Hematopoietic multipotent progenitor cell treated with erythropoietin and hydrocortisone succinate and interleukin-3 and kit ligand, for 8 days (in vitro differentiated cells): ENCODE measurements around the gene CYP2W1.
"Not testable (repeated sequence)": the region's sequence is repeated elsewhere in the genome, so short reads cannot be mapped to it uniquely, and the experiment has no call there.

Experiments
- DNase-seq: peaks from one replicate; pipeline ENCODE4 v3.0.0-alpha.2; 2015

The CYP2W1 gene, protein sequence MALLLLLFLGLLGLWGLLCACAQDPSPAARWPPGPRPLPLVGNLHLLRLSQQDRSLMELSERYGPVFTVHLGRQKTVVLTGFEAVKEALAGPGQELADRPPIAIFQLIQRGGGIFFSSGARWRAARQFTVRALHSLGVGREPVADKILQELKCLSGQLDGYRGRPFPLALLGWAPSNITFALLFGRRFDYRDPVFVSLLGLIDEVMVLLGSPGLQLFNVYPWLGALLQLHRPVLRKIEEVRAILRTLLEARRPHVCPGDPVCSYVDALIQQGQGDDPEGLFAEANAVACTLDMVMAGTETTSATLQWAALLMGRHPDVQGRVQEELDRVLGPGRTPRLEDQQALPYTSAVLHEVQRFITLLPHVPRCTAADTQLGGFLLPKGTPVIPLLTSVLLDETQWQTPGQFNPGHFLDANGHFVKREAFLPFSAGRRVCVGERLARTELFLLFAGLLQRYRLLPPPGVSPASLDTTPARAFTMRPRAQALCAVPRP

DNA sequence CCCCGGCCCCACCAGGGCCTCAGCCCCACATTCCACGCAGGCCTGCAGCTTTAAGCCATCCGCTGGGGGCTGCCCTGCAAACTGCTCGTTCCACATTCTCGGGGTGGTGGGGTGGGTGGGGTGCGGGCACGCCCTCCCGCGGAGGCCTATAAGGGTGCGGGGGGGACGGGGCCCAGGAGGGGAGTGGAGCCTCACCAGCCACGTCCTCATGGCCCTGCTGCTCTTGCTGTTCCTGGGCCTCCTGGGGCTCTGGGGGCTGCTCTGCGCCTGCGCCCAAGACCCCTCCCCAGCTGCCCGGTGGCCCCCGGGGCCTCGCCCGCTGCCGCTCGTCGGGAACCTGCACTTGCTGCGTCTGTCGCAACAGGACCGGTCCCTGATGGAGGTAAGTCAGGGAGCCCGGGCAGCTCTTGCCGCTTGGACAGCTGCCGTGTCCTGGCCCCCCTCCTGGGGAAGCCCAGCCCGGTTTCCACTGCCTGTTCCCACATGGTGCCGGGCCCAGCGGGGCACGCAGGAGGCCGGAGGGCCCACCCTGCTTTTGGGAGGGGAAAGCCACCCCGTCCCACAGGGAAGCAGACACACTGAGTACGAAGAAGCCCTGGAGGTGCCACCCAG lies at the start of gene CYP2W1:
Gene CYP2W1, plus strand, starts transcription at position 178 of the 612 bp plus-strand sequence. Its CDS starts 31 bp downstream, at position 209.
- DNase-seq = no peak

DNA sequence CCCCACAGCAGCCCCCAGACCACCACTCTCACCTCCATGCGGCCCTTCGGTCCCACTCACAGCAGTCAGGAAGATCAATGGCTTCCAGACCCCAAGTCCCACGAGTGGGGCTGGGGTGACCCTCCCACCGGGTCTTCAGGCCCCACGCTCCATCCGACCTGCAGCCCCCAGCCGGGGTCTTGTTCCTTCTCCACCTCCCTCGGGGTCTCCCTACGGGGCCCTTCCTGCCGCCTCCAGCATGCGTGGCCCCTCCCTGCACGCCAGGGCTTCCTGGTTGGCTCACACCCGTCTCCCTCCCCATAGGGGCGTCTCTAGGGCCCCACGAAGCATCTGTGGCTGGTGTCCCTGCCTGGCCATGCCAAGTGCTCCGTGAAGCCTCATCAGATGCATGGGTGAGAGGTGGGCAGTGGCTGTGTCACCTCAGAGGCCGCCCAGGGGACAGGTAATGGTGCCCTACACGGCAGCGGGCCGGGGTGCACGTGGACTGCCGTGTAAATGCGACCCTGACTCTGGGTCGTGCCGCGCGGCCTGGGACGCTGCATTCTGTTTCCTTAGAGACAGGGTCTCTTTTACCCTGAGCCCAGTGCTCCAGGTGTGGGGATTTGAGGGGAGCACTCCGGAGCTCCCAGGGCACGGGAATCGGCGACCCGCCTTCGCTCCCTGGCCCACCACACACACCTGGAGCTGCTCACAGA lies 48.4 kb upstream of the CYP2W1 start:
- DNase-seq = no peak

DNA sequence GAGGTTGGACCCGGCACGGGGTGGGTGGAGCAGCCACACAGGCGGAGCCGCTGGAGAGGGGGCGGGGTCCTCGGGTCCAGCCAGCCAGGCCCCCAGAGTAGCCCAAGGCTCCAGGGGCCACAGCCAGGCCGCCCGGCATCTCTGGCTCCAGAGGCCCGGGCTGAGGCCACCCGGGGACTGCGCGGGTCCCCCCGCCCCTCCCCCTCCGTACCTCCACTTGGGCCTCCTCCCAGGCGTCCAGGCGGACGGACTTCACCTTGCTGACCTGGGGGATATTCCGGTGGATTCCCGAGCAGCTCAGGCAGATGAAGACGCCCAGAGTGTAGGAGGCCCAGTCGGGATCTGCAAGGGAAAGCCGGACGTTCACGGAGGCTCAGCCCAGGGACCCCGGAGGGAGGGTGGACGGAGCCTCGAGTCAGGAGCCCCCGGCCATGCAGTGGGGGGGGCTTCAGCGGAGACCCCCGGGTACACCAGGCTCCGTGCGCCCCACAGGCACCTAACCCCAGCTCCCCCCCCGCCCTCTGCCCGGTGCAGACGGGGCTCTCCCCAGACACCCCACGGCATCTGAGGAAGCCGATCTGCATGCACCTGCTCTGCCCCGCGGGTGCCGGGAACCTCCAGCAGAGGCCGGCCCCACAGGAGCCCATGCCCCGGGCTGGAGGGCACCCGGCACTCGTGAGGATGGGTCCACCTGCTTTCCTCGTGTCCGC lies 47.7 kb upstream of the CYP2W1 start:
- no peak for DNase-seq

DNA sequence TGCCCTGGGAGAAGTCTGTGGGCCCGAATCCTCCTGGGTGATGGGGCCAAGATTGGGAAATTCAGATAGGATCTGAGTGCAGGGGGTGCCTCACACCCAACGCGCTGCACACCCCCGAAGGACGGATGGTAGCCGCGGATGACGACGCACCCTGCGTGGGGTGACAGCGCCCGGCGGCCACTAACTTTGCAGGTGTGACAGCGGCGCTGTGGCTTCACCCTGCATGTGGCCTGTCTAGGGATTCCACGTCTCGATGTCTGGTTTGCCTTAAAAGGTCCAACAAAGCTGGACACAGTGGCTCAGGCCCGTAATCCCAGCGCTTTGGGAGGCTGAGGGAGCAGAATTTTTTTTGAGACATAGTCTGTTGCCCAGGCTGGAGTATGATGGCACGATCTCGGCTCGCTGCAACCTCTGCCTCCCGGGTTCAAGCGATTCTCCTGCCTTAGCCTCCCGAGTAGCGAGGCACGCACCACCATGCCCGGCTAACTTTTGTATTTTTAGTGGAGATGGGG lies 47.1 kb upstream of the CYP2W1 start:
- DNase-seq = no peak

DNA sequence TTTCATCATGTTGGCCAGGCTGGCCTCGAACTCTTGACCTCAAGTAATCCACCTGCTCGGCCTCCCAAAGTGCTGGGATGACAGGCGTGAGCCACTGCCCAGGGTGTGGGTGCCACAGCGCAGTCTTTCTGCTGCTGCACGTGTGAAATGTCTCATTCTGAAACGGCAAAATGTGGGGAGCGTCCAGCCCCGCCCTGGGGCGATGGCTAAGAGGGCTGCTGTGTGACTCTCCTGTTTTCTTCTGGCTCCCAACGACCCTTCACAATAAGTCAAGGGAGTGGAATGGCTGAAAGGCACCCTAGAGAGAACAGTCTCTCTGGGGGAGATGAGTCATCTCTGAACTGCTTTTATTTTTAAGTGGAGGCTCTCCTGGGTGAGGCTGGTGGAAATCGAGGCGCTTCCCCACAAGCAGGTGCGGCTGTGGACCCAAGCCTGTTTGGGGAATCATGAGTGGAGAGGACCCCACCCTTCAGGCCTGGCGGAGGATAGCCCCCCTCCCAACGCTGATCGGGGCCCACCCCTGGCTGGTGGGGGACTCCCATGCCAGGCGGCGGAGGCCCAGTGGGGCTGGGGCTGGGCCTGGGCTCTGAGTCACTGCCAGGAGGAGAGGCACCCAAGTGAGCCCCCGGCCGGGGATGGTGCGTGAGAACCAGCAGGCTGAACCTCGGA lies 46.5 kb upstream of the CYP2W1 start:
- no peak for DNase-seq

DNA sequence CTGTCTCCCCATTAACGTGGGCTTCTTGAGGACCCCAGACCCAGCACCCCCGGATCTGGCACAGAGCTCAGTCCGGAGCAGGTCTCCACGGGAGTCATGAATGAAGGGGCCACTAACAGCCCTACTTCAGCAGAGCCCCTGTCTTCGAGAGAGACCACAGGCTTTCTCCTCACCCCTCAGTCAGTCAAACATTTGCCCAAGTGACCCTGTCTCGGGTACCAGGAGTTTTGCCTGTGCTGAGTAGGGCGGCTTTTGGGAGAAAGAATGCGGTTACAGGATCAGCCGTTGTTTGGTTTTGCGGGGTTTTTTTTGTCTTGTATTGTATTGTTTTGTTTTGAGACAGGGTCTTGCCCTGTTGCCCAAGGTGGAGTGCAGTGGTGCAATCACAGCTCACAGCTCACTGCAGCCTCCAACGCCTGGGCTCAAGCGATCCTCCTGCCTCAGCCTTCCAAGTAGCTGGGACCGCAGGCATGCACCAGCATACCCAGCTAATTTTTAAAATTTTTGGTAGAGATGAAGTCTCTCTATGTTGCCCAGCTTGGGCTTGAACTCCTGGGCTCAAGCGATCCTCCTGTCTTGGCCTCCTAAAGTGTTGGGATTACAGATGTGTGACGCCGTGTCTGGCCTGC lies 45.0 kb upstream of the CYP2W1 start:
- DNase-seq = no peak

DNA sequence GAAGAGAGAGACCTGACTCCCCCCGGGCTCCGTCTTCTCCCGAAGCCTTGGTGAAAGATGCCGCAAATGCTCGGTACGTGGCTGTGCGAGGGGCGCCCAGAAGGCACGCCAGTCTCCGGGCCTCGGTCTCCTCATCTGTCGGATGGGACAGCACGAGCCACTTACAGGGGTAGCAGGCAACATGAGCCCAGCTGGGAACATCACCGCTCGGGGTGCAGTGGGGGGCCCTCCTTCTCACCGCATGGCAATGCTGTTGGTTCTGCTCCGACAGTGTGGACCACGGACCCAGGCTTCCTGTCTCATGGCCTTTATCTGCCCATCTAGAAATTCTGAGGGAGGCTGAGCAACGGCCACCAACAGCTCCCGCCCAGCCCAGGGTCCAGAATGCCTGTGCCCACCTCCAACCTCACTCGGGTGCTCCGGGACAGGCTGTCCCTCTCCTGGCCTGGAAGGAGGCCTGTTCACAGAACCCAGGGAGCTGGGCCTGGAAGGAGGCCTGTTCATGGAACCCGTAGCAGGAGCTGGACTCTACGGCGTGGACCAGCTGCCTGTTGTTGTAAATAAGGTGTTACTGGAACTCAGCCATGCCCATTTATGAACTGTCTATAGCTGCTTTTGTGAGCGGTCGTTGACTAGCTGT lies 44.3 kb upstream of the CYP2W1 start:
- no peak for DNase-seq

DNA sequence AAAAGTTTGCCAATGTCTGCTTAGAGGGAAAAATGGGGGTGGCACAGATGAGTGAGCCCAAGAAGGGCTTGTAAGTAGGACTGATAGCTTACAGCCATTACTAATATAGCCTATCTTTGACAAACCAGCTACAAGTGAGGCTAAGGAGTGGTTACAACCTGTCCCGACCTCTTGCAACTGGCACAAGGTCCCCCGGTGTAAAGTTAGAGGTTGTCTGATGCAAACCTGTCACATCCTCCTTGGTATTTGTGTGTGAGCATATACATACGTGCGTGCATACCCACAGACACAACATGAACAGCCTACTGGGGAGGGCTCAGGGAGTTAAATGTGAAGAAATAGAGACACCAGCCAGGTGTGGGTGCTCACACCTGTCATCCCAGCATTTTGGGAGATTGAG lies 43.1 kb upstream of the CYP2W1 start:
- no peak for DNase-seq

DNA sequence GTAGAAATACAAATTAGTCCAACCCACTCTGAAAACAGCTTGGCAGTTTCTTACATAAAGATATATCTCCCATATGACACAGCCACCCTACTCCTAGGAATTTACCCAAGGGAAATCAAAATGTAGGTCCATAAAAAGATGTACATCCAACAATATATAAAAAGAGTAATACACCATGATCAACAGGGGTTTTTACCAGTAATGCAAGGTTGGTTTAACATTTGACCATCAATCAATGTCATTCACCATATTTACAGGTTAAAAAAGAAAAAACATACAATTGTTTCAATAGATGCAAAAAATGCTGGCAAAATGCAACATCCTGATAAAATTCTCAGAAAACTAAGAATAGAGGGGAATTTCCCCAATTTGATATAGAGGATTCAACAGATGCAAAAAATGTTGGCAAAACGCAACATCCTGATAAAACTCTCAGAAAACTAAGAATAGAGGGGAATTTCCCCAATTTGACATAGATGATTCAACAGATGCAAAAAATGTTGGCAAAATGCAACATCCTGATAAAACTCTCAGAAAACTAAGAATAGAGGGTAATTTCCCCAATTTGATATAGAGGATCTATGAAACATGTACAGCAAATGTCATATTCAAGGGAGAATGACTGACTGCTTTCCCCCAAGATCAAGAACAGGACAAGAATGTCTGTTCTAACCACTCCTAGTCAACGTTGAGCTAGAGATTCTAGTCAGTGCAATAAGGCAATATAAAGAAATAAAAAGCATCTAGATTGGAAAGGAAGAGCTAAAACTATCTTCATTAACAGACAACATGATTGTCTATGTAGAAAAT lies 42.2 kb upstream of the CYP2W1 start:
- DNase-seq = no peak

DNA sequence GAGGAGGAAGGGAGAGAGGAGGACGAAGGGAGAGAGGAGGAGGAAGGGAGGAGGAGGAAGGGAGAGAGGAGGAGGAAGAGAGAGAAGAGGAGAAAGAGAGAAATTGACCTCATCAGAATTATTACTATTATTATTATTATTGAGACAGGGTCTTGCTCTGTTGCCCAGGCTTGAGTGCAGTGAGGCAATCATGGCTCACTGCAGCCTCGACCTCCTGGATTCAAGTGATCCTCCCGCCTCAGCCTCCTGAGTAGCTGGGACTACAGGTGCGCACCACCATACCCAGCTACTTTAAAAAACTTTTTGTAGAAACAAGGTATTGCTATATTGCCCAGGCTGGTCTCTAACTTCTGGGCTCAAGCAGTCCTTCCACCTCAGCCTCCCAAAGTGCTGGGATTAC lies 39.2 kb upstream of the CYP2W1 start:
- not testable (repeated sequence) for DNase-seq

DNA sequence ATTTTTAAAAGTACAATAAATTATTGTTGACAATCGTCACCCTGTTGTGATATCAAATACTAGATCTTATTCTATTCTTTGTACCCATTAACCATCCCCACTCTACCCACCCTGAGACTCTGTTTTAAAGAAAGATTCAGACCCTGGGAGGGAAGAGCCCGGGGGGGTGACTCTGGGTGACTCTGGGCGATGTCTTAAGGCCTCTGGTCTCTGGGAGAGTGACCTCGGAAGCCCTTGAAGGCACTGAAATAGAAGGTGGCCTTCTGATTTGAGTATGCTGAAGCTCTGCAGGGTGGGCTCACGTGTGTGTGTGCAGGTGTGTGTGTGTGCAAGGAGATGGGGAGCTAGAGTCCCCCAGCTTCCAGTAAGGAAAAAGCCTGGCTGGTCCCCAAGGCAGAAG lies 38.2 kb upstream of the CYP2W1 start:
- DNase-seq = no peak

DNA sequence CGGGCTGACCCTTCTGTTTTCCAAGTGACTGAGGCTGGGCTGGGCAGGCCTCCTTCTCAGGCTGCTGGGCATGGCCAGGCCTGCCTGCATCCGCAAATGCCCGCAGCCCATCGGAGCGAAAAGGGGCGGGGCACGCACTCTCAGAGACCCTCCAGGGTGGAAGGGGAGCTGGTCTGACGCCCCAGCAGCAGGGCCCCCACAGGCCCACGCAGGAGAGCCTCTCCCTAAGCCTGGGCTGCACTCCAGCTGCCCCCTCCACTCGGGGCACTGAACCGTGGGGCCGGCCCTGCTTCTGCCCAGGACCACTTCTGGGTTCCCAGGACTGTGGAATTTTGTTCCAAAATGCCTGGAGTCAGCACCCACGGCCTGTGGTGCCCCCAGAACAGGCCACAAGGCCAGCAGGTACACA lies 37.8 kb upstream of the CYP2W1 start:
- no peak for DNase-seq

DNA sequence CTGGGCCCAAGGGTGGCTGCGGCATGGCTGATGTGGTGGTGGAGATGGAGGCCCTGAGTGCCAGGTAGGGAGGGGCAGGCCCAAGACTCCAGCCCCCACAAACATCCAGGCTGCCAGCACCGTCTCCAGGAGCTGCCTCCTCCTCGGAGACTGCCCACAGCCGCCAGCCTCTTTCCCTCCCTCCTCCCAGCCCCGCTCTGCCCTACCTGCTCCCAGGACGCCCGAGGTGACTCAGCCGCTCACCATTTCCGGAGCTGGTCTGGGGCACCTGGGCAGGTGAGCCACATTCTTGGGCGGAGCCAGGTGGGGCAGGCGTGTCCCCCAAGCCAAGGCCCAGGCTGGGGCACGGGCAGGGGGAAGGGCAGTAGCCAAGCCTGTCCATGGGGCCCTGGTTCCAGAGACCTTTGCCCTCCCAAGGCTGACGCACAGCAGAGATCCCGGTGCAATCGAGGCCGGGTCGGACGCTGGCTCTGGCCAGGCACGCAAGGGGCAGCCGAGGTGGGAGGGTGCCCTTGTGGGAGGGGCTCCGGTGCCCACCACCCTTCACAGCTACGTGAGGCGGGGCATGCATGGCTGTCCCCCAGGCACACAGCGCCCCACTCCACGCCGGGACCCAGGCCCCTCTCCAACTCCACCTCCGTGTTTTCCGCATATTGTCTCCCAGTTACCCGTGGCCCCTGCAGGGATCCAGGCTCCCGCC lies 37.3 kb upstream of the CYP2W1 start:
- no peak for DNase-seq

DNA sequence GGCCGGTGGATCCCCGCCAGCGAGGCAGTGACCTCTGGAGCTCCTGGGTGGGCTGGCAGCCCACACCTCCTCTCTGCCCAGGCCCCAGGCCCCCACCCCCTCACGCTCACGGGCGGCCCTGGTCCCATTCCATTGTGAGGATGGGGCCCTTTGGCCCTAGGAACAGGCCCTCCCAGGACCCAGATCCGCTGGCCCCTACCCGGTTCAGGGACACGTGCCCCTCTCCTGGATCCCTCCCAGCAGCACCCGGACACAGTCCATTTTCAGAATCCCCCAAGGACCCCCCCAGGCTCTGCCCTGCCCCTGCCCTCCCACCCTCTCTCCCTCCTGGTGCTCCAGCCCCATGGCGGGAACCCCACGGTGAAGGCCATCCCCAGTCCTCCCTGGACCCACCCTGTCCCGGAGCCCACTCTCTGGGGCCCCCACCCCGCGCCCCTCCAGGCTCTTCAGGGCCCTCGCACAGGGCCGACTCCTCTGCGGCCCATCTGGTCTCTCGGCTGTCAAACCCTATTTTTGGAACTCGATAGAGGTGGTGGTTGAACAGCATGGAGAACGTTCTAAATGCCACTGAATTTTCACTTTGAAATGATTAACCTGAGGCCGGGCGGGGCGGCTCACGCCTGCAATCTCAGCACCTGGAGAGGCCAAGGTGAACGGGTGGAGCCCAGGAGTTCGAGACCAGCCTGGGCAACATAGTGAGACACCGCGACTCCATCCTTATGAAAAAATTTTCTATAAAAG lies 36.6 kb upstream of the CYP2W1 start:
- DNase-seq = no peak

DNA sequence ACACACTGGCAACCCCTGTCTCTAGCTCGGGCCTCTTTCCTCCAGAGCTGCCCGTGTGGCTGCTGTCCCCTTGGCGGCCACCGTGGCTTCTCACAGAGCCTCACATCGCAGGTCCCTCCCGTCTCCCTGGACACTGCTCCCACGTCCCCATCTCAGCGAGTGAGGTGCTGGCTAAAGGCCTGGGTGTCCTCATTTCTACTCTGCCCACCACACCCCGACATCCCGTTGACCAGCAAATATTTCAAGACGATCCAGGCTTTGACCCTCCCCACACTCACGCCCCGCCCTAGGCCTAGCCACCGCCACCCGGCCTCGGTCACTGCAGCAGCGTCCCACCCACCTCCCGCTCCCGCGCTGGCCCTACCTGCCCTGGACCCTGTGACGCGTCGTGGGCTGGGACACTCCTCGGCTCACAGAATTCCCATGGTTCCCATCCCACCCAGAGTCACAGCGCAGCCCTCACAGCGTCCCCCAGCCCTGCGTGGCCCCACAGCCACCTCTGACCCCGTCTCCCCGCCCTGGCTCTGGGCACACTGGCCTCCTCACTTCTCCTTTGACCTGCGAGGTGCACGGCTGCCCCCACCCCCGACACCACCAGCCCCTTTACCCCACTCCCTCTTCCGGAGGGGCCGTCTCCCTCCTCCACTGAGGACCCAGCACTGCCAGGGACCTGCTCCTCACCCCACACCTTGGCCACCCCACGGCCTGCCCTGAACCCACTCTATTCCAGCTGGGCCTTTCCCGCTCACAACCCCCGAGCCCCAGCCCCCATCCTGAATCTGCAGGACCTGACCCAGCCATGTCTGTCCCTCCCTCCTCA lies 35.4 kb upstream of the CYP2W1 start:
- no peak for DNase-seq

DNA sequence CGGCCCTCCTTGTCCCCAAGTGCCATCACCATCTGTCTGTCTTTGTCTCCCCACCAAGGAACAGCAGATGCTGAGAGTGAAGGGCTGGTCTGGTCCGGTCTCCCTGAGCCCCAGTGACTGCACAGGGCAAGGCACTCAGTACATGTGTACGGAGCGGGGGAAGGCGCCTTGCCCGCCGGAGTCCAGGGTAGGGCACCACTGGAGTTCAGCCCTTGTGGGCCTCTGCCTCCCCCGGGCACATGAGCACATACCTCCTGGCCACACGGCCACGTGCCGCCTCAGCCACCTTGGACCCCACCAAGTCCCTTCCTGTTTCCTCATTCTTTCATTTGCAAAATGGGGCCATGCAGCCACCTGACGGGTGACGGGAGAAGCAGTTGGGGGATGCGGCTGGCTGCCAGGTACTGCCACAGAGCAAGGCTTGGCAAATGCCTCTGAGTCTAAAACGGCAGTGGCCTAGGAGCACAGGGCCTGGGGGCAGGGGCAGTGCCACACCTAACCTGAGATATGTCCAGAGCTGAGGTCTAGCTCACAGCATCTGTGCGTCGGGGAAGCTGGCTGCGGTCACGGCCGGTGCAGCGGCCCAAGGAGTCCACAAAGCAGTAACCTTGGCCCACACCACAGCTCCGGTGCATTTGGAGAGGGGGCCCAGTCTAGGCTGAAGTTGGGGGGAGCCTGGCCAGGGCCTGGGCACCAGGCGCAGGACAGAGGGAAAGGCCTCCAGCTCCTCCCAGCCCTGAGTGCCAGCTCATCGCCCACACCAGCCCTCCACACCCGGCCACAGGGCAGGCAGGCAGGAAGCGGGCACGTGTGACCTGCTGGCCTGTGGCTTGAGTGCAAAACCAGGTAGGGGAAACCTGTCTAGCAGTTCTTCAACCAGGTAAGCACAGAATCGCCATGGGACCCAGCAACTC lies 33.7 kb upstream of the CYP2W1 start:
- no peak for DNase-seq
